Kidney (tissue), 14 donors: ENCODE results near the gene SAMD14. TPM values are rescaled to one million over a fixed set of nuclear protein-coding genes. Genes with fewer than 3 reads are reported as not detected.

ENCODE experiments used
- DNase-seq, 5 donors: peaks; one replicate each; pipeline ENCODE4 v3.0.0-alpha.2; 2013 to 2020
- FAIRE-seq: peaks from 2 replicates; lab custom pipeline; 2012; peaks lifted over from hg19 to GRCh38; lab: Jason Lieb, UNC
- H3K27ac ChIP-seq, 2 donors: one replicate each; pipeline ENCODE4 v1.7.0; 2013; ENCODE audit warnings: low read depth in 2 of 2, low read length in 2 of 2, inconsistent platforms in 1 of 2
- H3K27me3 ChIP-seq: one replicate; pipeline ENCODE4 v1.7.1; 2013; ENCODE audit warnings: low read length, inconsistent platforms; ENCODE audit not compliant: control insufficient read depth, insufficient read depth
- H3K36me3 ChIP-seq, 3 donors: one replicate each; pipeline versions ENCODE4 v1.7.0 to v1.7.1; 2013; ENCODE audit warnings: low read length in 3 of 3, control low read depth in 1 of 3, inconsistent platforms in 1 of 3; ENCODE audit not compliant: insufficient read depth in 3 of 3, control insufficient read depth in 2 of 3
- H3K4me1 ChIP-seq, 3 donors: one replicate each; pipeline versions ENCODE4 v1.7.0 to v1.7.1; 2013; ENCODE audit warnings: low read length in 3 of 3, inconsistent platforms in 1 of 3, low read depth in 1 of 3; ENCODE audit not compliant: control insufficient read depth in 2 of 3, insufficient read depth in 2 of 3
- H3K4me3 ChIP-seq, 3 donors: one replicate each; pipeline versions ENCODE4 v1.7.0 to v1.8.1; 2013; ENCODE audit warnings: low read length in 3 of 3, control low read depth in 1 of 3, inconsistent platforms in 1 of 3
- H3K9ac ChIP-seq, 3 donors: one replicate each; pipeline versions ENCODE4 v1.7.0 to v1.7.1; 2013; ENCODE audit warnings: low read length in 3 of 3, control low read depth in 1 of 3, inconsistent platforms in 1 of 3
- H3K9me3 ChIP-seq, 3 donors: one replicate each; pipeline versions ENCODE4 v1.7.0 to v1.7.1; 2013; ENCODE audit warnings: low read length in 3 of 3, control low read depth in 1 of 3, inconsistent platforms in 1 of 3; ENCODE audit not compliant: control insufficient read depth in 2 of 3, insufficient read depth in 1 of 3
- intact Hi-C: fragments of 100-400 bp; cut with DNase I; formaldehyde crosslinking; loops from one replicate; pipeline ENCODE4 v1.11.1; 2022
- polyA plus RNA-seq: library from polyadenylated mRNA; stranded (reverse); fragments of 350-450 nt; fragmentation: Illumina TruSeq; extraction: RNeasy Lipid Tissue Mini Kit (QIAGEN cat#74804); gene quantifications from one replicate; pipeline ENCODE4 v1.2.3, GENCODE V29; 2014; ENCODE audit warnings: low read depth, low replicate concordance; ENCODE audit not compliant: insufficient read depth
- total RNA-seq: library from RNA; stranded (reverse); fragmentation: NEBNext Ultra II Directional; extraction: Animal tissue kit (Norgen Biotek cat#: 25700); gene quantifications from one replicate; pipeline ENCODE4 v1.2.1, GENCODE V29; 2021
- TF ChIP-seq, protein P1 (sequence below): IDR thresholded peaks from 3 replicates; pipeline ENCODE4 v1.5.1; 2012; ENCODE audit warnings: mild to moderate bottlenecking, moderate library complexity, borderline replicate concordance; ENCODE audit not compliant: insufficient read depth; ENCODE audit errors: extremely low read depth
- donor health status: control.
- donor health status: control.
- donor health status: control.
- donor health status: control.
- donor health status: control.
- donor health status: DM: yes; HTN: yes; CAD: no.
- donor health status: Normal renal cell carcinoma (clear cell type).

The SAMD14 gene
- total and polyA plus RNA-seq, 2 donors from 2014 or later, result 3.7 to 5.0 TPM

DNA sequence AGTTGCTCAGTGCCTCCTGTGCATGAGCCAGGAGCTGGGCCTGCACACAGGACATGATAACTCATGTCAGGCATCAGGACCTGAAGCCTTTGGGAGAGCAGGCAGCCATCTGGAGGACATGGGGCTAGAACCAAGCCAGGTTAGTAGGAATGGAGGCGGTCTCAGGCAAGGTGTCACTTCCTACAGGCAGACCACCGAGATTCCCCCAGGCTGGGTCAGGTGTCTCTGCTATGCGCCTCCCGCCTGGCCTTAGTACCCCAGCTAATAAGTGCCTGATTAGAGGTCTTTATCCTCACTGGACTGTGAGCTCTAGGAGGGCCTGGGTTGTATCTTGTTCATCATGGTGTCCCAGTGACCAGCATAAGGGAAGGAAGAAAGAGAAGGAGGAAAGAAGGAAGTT, 15.6 kb downstream of the SAMD14 start:
- H3K4me1 ChIP-seq, result peaks cover 0 to 20% (median 19%) of the 10 kb centered on the region in 3 donors
- peaks cover 0 to 10% (median 5%) of the 10 kb centered on the region in 3 donors for H3K36me3 ChIP-seq
- no peaks in the 10 kb centered on the region for H3K9me3 ChIP-seq
- peak in 1 of 5 donors; percentile 61 for DNase-seq
- no peak overlapping the region for H3K4me3 ChIP-seq
- no peak overlapping the region for H3K9ac ChIP-seq
- TF ChIP-seq, protein P1, sequence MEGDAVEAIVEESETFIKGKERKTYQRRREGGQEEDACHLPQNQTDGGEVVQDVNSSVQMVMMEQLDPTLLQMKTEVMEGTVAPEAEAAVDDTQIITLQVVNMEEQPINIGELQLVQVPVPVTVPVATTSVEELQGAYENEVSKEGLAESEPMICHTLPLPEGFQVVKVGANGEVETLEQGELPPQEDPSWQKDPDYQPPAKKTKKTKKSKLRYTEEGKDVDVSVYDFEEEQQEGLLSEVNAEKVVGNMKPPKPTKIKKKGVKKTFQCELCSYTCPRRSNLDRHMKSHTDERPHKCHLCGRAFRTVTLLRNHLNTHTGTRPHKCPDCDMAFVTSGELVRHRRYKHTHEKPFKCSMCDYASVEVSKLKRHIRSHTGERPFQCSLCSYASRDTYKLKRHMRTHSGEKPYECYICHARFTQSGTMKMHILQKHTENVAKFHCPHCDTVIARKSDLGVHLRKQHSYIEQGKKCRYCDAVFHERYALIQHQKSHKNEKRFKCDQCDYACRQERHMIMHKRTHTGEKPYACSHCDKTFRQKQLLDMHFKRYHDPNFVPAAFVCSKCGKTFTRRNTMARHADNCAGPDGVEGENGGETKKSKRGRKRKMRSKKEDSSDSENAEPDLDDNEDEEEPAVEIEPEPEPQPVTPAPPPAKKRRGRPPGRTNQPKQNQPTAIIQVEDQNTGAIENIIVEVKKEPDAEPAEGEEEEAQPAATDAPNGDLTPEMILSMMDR, result no peak
- FAIRE-seq, result no peak
- intact Hi-C loops, result no loop called here
- no peak overlapping the region for H3K27ac ChIP-seq
- no peaks in the 10 kb centered on the region for H3K27me3 ChIP-seq

DNA sequence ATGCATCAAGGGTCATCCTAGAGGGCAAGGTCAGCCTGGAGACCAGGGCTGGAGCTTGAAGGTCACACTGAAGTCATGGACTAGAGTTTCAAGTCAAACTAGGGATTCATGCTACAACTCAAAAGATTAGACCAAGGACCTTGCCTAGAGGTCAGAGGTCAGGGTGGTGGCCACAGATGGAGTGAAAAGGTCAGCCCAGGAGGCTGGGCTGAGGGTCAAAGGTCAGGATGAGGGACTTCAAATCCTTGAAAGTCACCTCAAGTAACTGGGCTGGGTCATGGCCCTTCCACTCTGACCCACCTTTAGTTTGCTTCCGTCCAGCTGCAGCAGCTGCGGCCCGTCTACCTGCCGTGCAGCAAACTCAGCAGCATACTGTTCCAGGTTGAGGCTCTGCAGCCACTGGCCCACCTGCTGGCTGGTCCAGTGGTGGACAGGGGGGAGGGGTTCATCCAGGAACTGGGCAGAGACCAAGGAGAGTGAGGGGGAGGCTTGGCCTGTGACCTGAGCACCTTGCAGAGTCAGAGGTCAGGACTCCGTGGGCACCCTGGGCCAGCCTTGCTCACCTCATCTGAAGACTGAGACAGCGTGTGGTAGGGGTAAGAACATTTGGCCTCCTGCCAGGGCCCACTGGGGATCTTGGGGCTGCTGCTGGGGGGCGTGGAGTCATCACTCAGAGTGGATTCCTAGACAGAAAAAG, 16.2 kb downstream of the SAMD14 start:
- DNase-seq (peak in 2 of 5 donors; percentile 69 to 79), FAIRE-seq (no peak)
- H3K9me3 ChIP-seq, result no peaks in the 10 kb centered on the region
- intact Hi-C loops, result no loop called here
- H3K9ac ChIP-seq, result peak overlapping the region in 1 of 3 donors; percentile 40
- H3K27ac ChIP-seq, result no peak overlapping the region
- peaks cover 0 to 17% (median 5%) of the 10 kb centered on the region in 3 donors for H3K36me3 ChIP-seq
- peaks cover 0 to 20% (median 19%) of the 10 kb centered on the region in 3 donors for H3K4me1 ChIP-seq
- no peak overlapping the region for H3K4me3 ChIP-seq
- H3K27me3 ChIP-seq, result no peaks in the 10 kb centered on the region
- TF ChIP-seq, protein P1, result no peak

DNA sequence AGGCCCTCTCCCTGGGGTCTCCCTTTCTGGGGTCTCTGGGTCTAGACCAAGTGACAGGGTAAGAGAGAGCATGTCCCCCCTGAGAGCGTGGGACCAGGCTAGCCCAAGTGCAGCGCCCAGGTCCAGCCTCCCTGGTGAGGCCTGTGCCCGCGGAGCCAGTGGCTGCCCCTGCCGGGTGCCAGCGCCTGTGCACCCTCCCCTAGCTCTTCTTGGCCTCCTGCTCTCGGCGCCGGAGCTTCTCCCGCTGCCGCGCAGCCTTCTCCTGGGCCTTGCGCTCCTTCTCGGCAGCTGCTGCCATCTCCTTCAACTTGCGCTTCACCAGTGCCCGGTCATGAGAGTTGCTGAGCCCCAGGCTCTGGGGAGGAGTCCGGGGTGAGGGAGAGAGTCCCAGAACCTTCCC, 17.3 kb downstream of the SAMD14 start:
- peak overlapping the region; percentile 87 to 92 for H3K27ac ChIP-seq
- intact Hi-C loops, result no loop called here

More for the DNA sequence above, 17.3 kb downstream of the SAMD14 start:
- H3K4me3 ChIP-seq, result no peak overlapping the region
- no peaks in the 10 kb centered on the region for H3K9me3 ChIP-seq
- H3K36me3 ChIP-seq, result peaks cover 2 to 27% (median 12%) of the 10 kb centered on the region in 3 donors
- DNase-seq (peak in 1 of 5 donors; percentile 74), FAIRE-seq (no peak)
- H3K4me1 ChIP-seq, result peaks cover 0 to 20% (median 19%) of the 10 kb centered on the region in 3 donors
- H3K27me3 ChIP-seq, result no peaks in the 10 kb centered on the region
- peak overlapping the region in 1 of 3 donors; percentile 40 for H3K9ac ChIP-seq
- TF ChIP-seq, protein P1, result no peak
